ENCODE results near the gene POP7.

DNA sequence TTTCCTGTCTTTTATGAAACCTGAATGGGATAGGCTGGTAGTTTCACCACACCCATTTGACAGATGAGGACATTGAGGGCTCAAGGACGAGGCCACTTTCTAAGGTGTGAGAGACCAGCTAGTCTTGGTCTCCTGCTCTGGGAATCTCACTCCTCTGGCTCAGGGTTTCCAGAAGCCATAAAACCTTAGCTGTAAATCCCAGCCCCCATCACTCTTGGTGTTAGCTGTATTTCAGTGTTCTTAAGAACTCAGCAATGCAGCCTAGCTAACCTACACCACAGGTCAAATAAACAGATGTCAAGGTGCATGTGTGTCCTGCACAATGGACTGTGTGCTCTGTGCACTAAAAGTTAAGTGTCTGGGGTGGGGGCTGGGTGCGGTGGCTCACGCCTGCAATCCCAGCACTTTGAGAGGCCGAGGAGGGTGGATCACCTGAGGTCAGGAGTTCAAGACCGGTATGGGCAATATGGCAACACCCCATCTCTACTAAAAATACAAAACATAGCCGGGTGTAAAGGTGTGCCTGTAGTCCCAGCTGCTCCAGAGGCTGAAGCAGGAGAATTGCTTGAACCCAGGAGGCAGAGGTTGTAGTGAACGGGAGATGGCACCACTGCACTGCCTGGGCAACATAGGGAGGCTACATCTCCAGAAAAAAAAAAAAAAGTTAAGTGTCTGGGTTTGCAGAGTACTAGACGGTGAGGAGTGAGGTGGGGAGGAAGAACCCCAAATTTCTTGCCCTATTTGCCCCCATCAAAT, 13.8 kb downstream of the POP7 start:
- TF ChIP-seq, protein P1, sequence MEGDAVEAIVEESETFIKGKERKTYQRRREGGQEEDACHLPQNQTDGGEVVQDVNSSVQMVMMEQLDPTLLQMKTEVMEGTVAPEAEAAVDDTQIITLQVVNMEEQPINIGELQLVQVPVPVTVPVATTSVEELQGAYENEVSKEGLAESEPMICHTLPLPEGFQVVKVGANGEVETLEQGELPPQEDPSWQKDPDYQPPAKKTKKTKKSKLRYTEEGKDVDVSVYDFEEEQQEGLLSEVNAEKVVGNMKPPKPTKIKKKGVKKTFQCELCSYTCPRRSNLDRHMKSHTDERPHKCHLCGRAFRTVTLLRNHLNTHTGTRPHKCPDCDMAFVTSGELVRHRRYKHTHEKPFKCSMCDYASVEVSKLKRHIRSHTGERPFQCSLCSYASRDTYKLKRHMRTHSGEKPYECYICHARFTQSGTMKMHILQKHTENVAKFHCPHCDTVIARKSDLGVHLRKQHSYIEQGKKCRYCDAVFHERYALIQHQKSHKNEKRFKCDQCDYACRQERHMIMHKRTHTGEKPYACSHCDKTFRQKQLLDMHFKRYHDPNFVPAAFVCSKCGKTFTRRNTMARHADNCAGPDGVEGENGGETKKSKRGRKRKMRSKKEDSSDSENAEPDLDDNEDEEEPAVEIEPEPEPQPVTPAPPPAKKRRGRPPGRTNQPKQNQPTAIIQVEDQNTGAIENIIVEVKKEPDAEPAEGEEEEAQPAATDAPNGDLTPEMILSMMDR (IDR thresholded peaks at IDR 0.05), result peak in 2 of 4 donors; percentile 23 to 28
- TF ChIP-seq POLR2A (IDR thresholded peaks at IDR 0.05), result no peak

Data from right lobe of liver (tissue), 4 donors.